GM19438 (cell line): Measurements from ENCODE around the gene MAP2K5.

Experiments
- ATAC-seq: cut with Tn5 transposase; IDR thresholded peaks from one replicate; pipeline ENCODE4 v1.9.1; 2021; ENCODE audit warnings: low read depth; ENCODE audit not compliant: unreplicated experiment

The MAP2K5 gene

DNA sequence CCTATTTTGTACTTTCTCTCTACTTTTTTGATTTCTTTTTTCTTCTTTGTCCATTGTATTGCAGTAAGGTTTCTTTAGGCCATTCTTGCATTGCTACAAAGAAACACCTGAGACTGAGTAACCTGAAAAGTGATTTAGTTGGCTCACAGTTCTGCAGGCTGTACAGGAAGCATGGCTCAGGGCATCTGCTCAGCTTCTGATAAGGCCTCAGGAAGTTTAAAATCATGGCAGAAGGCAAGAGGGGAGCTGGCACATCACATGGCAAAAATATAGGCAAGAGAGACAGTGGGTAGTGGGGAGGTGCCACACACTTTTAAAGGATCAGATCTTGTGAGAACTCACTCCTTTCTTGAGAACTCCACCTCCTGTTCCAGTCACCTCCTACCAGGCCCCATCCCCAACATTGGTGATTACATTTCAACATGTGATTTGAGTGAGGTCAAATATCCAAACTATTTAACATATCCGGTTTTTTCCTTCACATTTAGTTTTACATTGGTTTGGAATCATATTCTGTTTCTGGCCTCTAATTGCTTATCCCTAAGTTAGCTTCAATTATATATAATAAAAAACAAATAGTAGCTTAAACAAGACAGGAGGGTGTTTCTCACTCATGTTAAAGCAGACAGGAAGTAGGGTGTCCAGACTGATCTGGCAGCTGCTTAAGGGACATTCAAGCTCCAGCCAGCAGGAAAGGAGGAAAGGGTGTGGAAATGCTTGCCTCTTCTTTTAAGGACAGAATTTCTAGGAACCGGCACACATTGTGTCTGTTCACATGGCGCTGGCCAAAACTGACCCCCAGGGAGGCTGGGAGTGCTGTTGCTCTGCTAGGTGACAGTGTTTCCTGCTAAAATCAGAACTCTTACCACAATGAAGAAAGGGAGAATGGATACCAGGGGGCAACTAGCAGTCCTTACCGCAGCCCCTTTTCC, 254.0 kb downstream of the MAP2K5 start:
- no peak for ATAC-seq

DNA sequence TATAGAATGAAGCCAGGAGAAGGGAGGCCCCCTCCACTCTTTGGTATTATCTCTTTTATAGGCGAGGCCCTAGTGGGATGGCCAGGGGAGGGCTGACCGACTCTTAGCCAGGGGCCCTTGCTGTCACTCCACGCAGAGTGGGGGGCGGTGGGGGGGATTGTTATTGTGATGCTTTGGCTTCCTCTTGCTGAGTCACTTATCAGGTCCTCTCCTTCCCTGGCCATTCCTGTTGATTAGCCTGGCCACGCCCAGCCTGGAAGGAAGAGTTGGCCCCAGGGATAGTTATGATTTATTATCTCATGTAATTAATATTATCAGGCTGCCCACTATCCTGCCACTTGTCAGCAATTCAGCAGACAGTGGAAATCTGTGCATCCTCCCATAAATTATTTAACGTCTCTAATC, 257.3 kb downstream of the MAP2K5 start:
- ATAC-seq: no peak

DNA sequence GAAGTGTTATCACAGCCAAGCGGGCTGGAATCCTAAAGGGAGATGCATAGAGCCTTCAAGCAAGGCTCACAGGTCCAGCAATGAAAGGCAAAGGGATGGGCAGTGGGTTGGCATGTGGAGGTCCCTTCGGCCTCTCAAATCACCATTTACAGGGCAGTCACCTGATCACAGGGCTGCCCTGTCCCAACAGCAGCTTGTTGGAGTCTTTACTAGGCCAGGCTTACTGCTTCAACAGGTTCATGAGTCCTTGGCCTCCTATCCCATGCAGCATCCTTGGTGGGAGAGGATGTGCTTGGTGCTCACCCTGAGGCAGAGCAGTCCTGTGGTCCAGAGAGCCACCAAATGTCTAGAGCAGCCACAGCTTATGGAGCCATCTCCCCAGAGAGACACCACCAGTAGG, 258.6 kb downstream of the MAP2K5 start:
- no peak for ATAC-seq

DNA sequence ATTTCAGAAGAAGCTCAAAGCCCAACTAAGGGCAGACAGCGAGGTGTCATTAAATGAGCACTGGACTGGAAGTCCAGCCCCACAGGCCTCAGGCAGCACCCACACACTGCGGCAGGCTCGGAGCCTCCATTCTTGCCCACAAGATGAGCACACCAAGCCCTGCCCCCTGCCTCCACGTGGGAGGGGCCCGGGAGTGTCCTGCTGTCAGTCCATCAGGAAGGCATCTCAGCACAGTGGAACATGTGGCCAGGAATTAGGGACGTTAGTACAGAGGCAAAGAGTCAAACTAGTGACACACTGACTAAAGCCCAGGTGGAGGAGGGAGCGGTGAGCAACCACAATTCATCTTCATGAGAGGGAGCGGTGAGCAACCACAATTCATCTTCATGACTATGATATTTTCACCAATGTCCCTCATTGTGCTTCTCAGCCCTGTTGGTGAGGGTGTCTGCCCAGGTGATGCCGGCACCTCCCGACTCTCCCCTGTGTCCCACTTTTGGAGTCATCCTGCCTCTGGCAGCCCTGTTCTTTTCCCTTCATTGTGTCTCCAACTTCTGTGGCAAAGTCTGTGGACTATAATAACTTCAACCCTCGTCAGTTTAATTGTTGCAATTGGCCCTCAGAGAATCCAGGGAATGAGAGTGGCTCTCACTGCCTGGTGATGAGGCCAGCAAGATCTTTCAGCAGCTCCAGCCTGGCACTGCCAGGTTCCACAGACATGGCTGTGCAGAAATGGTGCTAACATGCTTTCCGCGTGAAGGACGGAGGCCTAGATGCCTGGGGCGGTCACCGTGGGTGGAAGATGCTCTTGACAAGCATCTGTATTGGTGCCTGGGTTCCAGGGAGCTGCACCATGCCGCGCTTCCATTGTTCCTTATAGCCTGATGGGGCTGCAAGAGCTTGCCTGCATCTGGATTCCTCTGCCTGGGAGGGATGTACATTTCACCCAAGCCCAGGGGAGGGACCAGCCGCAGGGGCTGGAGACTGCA, 259.7 kb downstream of the MAP2K5 start:
- ATAC-seq: no peak

DNA sequence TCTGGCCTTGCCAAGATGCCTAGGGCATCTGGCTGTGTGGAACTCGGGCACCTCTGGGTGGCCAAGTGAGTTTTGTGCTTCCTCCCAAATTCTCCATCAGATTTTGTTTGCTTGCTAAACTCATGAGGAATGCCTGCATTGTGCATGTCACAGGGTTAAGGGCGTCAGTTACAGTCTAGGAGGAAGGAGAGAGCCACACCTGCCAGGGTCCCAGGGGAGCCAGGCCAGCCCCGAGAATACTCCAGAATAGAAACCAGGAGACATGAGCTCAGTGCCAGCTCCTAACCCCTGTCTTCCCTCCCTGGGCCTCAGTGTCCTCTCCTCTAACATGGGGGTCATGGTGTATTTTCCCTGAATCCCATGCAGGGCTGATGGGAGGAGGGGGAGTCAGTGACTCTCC, 260.8 kb downstream of the MAP2K5 start:
- ATAC-seq: no peak

DNA sequence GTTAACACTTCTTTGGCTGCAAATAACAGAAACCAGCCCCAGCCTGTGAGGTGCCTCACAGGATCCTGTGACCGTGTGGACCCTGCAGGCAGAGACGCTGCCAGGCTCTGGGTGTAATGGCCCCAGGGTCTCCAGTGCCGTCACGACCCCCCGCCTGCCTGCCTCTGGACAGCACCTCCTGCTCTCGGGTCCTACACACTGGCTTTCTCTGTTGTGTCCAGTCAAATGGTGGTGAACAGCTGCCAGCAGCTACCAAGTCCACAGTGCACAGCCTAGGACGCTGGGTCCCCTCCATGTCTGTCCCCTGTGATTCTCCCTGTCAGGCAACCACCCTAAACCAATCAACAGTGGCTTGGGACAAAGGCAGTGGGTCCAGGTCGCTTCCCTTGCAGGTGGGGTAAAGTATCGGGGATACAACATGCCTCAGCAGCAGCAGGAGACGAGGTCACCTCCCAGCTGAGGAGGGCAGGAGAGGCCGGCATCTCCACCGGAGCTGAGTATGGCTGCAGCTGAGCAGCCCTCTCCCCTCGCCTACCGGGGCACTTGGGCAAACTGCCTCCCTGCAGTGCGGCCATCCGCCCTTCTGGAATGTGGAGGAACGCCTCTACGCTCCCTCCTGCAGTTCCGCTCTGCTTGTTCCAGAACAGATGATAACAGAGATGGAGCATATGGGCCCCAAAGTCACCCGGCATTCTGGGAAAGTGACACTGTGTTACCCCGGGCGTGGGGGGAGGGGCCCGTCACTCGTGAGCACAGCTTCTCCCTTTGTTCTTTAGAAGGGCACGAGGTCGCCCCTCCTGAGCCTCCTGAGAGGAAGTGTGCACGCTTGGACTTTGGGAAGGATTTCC, 261.7 kb downstream of the MAP2K5 start:
- no peak for ATAC-seq

DNA sequence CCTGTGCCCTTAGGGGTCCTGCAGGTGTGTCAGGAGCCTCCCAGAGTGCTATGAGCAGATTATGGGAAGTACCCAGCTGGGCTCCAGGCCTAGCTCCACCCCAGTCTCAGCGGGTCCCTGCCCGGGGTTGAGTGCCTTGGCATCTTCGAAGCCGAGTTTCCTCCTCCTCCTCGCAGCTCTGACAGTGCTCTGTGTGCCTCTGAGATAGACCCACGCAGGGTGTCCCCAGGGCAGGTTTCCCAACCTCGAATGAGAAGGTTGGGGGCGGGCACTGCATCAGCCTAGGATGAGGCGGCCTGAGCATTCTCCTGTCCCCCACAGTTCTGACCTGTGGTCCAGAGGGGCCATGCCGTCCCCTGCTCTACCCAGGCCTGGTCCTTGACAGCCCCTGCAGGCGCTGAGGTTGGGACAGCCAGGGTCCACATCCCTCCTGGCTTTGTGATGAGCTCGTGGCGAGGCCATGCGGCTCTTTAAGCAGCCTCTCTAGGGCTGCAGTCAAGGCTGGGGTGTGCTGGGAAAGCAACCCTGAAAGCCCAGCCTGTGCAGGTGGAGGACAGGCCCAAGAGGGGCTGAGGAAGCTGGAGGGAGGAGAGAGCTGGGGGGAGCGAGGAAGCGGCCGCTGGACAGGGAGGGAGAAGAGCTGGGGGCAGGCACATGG, 262.6 kb downstream of the MAP2K5 start:
- no peak for ATAC-seq

DNA sequence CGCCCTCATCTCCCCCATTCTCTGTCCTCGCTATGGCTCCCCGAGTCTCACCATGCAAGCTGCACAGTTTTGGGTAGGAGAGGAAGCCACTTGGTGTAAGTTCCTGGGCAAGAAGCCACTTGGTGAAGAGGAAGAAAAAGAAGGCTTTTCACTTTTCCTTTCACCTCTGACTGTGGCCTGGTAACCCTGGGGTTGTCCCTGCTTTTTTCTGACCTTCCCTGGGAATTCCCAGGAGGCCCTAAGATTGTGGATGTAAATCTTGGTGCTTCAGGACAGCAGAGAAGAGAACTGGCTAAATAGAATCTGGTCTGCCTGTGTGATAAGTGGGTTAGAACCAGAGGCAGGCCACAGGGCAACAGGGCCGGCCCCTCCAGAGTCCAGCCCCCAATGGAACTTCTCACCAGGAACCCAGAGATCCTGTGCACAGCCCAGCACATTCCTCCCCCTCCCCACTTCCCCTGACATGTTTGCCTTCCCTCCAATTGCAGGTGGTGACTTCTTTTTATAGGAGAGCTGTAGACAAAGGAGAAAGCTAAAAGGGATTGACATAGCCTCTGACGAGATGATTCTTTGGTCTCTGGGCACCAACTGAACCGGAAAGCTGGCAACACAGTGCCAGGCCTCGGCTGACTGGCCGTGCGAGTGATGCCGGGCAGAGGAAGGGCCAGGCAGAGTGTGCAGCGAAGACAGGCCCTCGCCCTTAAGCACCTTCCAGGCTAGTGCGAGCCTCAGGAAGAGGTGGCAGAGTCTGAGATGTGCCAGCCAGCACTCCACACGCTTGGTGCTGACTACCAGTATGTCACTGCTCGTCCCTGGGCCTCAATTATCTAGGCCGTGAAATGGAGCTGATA, 263.4 kb downstream of the MAP2K5 start:
- ATAC-seq: no peak

DNA sequence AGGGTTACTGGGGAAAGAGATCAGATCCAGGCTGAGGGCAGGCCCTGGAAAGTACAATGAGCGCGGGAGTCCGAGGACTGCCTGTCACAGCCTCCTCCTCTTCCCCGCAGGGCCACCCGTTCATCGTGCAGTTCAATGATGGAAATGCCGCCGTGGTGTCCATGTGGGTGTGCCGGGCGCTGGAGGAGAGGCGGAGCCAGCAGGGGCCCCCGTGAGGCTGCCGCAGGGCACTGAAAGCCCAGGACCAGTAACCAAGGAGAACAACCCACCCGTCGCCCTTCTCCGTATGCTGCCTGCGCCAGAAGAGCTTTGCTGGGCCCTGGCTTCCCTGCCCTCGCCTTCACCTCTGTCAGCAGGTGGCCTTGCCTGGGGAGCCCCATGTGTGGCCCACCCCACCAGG, 264.0 kb downstream of the MAP2K5 start:
- no peak for ATAC-seq

DNA sequence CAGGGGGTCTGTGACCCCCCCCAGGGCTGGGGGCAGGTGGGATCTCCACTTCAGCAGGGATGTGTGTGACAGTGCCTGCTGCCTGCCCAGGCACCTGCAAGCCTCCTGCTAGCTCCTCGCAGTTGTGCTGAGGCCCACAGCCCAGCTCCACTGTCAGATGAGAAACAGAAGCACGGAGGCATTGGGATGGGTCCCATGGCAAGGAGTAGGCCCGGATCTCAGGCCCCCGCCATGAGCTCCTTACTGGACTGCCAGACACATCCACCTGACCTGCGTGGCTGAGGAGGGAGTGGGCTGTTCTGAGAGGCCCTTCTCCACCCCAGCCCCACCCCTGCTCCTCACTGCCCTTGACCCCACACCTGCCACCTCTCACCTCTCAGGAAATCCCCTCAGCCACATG, 264.6 kb downstream of the MAP2K5 start:
- no peak for ATAC-seq

DNA sequence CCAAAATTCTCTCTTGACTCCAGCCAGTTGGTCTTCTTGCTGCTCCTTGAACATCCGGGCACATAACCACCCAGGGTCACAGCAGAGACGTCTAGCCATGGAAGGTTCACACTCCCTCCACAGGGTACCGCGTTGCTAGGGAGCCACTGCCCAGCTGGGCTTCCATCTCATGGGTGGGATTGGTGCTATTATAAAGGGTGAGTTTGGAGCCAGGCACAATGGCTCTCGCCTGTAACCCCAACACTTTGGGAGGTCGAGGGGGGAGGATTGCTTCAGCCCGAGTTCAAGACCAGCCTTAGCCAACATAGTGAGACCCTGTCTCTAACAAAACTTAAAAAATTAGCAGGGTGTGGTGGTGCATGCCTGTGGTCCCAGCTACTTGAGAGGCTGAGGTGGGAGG, 265.3 kb downstream of the MAP2K5 start:
- no peak for ATAC-seq

DNA sequence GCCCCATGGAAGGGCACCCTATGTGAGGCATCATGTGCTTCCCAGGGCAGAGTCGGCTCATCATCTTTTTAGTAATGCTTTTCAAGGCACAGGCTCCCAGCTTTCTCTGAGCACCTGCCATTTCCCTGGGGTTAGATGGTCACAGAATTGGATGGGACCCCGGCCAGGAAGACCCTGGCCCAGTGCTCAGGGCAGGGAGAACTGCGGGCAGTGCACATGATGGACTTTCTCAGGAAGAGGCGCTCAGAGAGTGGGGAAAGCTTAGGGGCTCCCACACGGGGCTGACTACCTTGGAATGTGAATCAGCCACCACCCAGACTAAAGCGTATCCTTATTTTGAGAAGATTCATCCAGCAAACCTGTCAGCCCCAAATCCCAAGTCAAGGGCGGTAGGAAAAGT, 266.3 kb downstream of the MAP2K5 start:
- no peak for ATAC-seq

DNA sequence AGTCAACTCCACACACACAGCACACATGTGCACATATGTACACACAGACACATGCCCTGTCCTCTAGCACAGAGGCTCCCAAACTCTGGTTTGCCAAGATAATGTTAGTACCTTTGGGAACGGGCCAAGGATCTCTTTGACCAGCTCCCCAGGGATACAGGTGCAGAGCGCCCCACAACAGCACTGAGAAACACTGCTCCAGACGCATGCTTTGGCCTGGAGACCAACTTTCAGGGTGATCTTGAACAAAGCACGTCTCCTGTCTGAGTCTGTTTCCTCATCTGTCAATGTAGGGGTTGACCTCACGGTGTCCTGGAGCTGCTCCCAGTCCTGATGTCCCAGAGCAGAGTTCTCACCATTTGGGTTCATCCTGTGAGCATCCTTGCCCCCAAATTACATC, 266.9 kb downstream of the MAP2K5 start:
- ATAC-seq: no peak

DNA sequence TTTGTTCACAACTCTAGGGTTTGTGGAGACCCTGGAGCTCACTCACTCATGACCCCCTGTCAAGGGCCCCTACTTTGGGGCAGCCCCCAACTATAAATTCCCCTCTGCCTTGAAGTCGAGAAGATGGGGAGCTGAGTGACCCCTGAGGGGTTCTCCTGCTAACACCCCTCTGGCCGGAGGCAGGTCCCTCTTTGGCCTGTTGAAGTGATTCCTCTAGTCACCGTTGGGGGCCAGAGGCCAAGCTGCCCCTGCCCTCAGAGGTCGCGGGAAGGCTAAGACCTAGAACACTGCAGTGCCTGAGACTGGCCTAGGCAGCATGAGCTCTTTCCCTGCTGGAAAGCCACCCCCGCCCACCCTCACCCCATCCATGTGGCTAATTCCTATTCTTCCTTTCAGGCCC, 267.4 kb downstream of the MAP2K5 start:
- no peak for ATAC-seq

DNA sequence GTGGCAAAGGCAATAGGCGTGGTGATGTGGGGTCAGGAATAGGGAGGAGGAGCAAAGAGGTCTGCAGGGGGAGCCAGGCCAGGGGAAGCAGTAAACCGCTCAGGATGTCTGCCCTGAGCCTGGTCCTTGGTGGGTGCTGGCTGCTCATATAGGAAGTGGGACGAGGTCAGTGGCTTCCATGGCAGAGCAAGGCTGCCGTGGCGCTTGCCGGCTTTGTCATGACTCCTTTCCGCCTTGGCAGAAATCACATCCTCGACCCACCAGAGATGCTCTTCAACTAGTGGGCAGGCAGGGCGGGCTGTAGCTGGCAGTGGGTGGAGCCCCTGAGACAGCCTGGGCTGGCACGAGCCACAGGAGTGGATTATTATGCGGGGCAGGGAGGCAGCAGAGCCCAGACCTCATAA, 269.7 kb downstream of the MAP2K5 start:
- no peak for ATAC-seq

DNA sequence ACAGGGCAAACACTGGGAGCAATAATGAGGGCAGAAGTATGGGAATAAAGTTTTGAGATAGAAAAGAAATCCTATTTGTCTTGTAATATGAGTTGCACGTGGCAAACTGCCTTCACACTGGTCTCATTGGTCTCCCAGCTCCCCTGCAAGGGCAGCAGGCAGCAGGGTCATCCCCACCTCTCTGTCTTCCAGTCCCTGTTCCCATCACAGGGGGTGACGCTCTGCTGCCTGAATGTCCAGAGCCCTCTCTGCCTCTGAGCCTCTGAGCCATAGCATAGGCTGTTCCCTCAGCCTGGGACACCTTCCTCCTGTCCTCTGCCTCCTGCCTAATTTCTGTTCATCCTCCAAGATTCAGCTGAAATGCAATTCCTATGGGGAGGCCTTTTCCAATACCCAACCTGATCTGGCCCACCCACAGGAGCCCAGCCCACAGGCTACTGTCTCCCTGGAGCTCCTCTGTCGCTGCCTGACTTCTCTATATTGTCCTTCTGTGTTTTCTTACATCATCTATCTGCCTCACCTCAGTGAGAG, 270.7 kb downstream of the MAP2K5 start:
- no peak for ATAC-seq

DNA sequence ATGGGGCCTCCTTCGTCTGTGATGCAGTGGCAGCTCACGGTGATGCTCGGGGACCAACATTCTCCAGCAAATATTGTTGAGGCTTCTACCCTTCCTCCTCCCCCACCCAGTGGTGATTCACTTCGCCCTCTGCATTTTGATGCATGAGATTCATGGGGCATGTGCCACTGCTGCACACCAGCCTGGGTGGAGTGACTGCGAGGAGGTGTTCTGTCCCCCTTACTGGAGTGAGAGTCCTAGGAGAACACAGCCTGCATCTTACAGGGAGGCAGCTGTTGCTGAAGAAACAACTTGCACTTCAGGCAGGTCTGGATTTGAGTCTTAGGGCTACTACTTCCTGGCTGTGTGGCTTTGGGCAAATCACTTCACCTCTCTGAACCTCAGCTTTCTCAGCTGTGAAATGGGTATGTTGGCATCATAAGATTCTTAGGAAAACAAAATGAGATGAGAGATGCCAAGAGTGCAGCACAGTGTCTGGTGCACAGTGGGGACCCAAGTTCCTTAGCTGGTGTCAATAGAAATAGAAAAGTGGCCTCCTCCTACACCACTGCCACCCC, 272.6 kb downstream of the MAP2K5 start:
- ATAC-seq: no peak

DNA sequence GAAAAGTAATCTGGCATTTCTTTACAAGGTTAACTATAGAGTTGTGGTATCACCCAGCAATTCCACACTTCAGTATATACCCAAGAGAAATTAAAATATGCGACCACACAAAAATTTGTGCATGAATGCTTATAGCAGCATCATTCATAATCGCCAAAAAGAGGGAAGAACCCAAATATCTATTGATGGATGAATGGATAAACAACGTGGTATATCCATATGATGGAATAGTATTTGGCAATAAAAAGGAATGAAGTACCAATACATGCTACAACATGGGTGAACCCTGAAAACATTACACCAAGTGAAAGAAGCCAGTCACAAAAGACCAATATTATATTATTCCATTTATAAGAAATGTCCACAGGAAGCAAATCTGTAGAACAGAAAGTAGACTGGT, 274.2 kb downstream of the MAP2K5 start:
- ATAC-seq: no peak

DNA sequence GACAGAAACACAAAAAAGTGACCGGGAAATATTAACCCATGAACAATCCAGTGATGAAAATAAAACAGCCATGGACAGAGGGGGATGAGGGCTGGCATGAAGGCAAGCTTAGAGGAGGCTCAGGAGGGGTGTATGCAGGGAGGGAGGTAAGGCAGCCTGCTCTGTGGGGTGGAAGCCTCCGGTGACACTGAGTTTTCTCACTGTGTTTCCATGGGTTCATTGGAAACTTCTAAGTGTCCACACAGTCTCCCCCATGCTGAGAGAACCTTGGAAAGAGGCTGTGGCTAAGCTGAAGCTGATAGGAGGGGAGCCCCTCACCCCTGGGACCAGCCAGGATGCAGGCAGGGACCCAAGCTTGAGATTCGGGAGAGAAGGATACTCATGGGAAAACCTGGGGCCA, 276.0 kb downstream of the MAP2K5 start:
- no peak for ATAC-seq
